ENCODE data around the gene LIME1.

DNA sequence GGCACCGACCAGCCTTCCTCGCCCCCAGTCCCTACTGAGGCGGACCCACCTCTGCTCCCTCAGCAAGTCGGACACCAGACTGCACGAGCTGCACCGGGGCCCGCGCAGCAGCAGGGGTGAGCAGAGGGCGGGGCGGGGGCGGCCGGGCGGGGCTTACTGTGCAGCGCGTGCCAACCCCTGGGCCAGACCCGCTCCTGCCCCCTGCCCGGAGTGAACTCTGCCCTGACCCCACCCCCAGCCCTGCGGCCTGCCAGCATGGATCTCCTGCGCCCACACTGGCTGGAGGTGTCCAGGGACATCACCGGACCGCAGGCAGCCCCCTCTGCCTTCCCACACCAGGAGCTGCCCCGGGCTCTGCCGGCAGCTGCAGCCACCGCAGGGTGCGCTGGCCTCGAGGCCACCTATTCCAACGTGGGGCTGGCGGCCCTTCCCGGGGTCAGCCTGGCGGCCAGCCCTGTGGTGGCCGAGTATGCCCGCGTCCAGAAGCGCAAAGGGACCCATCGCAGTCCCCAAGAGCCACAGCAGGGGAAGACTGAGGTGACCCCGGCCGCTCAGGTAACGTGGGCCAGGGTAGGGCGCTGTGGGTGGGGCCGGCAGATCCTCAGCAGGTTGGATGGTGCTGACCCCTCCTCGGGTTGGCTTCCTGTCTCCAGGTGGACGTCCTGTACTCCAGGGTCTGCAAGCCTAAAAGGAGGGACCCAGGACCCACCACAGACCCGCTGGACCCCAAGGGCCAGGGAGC lies 1.7 kb downstream of the LIME1 start:
- TF ChIP-seq, protein P1, sequence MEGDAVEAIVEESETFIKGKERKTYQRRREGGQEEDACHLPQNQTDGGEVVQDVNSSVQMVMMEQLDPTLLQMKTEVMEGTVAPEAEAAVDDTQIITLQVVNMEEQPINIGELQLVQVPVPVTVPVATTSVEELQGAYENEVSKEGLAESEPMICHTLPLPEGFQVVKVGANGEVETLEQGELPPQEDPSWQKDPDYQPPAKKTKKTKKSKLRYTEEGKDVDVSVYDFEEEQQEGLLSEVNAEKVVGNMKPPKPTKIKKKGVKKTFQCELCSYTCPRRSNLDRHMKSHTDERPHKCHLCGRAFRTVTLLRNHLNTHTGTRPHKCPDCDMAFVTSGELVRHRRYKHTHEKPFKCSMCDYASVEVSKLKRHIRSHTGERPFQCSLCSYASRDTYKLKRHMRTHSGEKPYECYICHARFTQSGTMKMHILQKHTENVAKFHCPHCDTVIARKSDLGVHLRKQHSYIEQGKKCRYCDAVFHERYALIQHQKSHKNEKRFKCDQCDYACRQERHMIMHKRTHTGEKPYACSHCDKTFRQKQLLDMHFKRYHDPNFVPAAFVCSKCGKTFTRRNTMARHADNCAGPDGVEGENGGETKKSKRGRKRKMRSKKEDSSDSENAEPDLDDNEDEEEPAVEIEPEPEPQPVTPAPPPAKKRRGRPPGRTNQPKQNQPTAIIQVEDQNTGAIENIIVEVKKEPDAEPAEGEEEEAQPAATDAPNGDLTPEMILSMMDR (conservative IDR thresholded peaks at IDR 0.05; ENCODE audit: low read length): no peak
- TF ChIP-seq EZH2phosphoT487 (IDR thresholded peaks at IDR 0.05; ENCODE audit: borderline replicate concordance, low read depth, low read length): no peak

Data from OCI-LY7 (cell line).